Stimulated activated CD4-positive, alpha-beta T cell treated with anti-CD3 and anti-CD28 coated beads, Interleukin-1b, Interleukin-23, amount 100 ng/mL, for 1 hour (primary cell): ENCODE data around the gene NIT2.
"Not testable (repeated sequence)": the region's sequence is repeated elsewhere in the genome, so short reads cannot be mapped to it uniquely, and the experiment has no call there.

Source experiments
- DNase-seq, 2 donors: peaks; one replicate each; pipeline ENCODE4 v3.0.0-alpha.2; 2020; ENCODE audit warnings: low read depth in 2 of 2

Gene NIT2

GRCh38 chr3:100338911-100339310 lies 4.4 kb downstream of the NIT2 start:
- DNase-seq = no peak

DNA sequence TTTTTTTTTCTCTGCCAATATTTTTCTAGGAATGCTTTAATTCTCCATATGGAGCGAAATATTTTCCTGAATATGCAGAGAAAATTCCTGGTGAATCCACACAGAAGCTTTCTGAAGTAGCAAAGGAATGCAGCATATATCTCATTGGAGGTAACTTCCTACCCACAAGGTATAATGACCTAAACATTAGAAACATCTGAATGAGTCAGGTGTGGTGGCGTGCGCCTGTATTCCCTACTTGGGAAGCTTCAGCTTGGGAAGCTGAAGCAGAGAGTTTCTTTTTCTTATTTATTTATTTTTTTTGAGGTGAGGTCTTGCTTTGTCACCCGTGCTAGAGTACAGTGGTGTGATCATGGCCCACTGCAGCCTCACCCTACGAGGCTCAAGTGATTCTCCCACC lies 5.2 kb downstream of the NIT2 start:
- DNase-seq = no peak

DNA sequence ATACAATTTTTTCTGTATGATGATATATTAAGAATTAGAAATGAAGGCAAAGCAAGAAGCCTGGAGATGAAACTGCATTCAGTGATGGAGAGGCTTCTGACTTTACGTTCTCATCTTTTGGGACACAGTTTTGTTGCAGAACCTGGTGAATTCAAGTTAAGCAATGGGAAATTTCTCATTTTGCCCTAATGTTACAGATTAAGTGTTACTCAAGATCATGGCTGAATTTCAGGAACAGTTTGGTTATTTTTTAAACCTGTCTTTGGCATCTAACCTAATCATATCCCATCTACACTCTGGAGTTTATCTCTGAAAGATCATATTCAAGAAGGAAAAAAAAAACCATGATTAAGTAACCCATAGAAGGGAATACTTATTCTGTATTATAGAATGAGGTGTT lies 6.0 kb downstream of the NIT2 start:
- no peak for DNase-seq

GRCh38 chr3:100348727-100349126 lies 14.2 kb downstream of the NIT2 start:
- DNase-seq = no peak

- not testable (repeated sequence) for DNase-seq
These were observed 17.2 kb downstream of the NIT2 start for GRCh38 chr3:100351770-100352169.

GRCh38 chr3:100352296-100353231 lies 18.0 kb downstream of the NIT2 start:
- no peak for DNase-seq

- DNase-seq = no peak
These were observed 20.3 kb downstream of the NIT2 start for GRCh38 chr3:100354850-100355249.

GRCh38 chr3:100358413-100358812 lies 23.9 kb downstream of the NIT2 start:
- no peak for DNase-seq

GRCh38 chr3:100359035-100359434 lies 24.5 kb downstream of the NIT2 start:
- no peak for DNase-seq

DNA sequence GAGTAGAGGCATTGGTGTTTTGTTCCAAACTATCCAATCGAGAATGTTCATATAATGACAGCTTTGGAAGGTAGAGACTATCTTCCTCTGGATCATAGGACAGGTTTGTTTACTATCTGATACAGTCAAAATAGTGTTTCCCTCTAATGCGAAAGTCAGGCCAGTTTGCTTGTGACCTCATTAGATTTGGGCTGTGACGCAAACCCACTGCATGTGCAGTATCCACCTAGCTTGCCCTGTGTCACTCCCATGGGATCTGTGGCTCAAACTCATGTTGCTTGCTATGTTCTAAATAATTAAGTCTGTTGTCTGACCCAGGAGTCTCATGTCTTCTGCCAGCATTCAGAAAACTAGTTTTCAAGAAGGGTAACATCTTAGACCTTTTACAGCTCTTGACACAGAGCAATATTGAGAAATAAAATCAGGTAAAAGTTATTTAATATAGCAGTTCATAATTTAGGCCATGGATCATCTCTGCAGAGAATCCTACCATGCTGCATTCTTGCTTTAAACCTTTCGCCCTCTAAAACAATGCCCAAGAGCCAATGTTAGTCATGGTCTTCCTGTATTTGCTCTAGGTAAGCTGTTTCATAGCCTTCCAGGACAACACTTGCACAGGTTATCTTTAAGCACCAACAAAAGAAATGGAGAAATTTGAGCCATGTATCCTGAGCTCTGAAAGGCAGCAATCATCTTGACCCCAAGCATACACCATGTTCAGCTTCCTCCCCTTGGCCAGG lies 26.4 kb downstream of the NIT2 start:
- DNase-seq = no peak

DNA sequence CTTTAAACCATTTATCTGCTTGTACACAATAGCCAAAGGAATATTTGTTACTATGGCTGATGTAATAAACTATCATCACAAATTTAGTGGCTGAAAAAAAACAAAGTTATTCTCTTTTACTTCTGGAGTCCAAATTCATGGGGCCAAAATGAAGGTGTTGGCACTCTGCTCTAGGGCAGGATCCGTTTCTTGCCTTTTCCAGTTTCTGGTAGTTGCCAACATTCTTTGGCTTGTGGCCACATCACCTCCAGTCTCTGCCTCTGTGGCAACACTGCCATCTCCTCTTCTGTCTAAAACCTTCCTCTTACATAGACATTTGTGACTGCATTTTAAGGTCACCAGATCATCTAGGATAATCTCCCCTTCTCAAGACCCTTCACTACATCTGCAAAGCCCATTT lies 27.3 kb downstream of the NIT2 start:
- DNase-seq = no peak

DNA sequence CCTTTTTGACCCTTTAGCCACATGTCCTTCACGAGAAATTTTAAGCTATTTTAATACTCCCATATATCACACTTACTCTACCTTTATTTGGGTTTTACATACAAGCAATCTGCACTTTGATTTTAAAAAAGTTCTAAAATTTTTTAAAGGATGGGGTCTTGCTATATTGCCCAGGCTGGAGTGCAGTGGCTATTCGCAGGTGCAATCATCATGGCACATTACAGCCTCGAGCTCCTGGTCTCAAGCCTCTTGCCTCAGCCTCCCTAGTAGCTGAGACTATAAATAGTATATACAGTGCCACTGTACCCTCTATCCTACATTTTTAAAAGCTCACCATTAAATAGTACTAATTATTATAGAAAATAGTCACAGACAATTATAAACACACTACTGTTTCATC lies 29.9 kb downstream of the NIT2 start:
- no peak for DNase-seq

GRCh38 chr3:100366424-100366823 lies 31.9 kb downstream of the NIT2 start:
- no peak for DNase-seq

- no peak for DNase-seq
These were observed 33.9 kb downstream of the NIT2 start for GRCh38 chr3:100368441-100368840.

DNA sequence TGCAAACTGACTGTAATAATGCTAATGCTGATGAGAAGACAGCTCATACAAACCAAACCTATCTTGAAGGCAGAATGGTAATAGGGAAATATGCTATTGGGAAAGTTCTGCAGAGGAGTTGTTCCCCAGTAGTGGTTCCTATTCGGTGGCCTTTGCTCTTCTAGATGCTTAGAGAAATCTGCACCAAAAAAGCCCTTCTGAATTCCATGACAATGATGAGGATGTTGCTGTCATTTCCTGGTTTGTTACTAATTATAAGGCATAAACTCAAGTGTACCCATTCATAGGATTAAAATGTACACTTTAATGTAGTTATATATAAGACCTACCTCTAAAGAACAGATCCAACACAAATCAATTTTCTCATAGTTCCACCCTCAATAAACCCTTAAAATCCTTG lies 36.2 kb downstream of the NIT2 start:
- DNase-seq = no peak

GRCh38 chr3:100374521-100374920 lies 40.0 kb downstream of the NIT2 start:
- no peak for DNase-seq

DNA sequence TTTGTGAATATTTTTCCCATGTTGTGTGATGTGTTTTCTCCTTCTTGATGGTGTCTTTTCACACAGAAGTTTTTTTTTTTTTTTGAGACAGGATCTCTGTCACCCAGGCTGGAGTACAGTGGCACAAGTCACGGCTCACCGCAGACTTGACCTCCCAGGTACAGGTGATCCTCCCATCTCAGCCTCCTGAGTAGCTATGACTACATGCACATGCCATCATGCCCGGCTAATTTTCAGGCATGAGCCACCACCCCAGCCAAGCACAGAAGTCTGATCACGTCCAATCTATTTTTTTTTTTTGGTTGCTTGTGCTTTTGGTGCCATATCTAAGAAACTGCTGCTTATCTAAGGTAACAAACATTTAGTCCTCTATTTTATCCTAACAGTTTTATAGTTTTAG lies 41.7 kb downstream of the NIT2 start:
- DNase-seq = no peak

DNA sequence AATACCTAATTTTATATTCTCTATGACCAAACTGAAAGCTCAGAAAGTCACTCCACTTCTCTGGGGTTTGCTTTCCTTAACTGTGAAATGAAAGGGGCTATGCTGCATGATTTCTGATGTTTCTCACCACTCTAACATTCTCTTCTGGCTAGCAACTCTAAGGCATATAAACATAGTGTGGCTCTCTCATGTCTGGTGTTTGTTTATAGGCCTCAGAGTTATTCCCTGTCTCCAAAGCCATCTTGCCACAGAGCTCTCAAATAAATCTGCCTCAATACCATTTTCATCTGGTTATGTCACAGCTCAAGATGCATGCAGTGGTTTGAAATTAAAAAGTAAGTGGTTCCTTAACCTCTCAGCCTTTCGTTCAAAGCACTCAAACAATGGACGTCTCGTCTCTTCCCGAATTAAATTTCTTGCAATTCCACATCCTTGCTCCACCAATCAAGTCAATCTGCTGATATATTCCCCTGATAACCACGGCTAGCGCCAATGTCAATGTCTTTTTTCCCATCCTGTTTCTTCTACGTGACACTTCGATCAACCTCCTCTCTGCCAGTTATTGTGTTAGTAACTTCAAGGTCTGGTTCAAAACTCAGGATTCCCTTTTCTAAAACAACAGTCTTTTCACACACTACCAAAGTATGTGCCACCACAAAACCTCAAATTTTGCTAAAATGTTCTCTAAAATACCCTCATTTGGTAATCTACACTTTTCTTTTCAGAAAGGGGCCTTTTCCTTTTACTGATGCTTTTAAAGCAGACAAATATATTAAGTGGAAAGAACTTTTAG lies 50.4 kb downstream of the NIT2 start:
- DNase-seq = no peak

- no peak for DNase-seq
These were observed 52.0 kb downstream of the NIT2 start for GRCh38 chr3:100386437-100387074.

DNA sequence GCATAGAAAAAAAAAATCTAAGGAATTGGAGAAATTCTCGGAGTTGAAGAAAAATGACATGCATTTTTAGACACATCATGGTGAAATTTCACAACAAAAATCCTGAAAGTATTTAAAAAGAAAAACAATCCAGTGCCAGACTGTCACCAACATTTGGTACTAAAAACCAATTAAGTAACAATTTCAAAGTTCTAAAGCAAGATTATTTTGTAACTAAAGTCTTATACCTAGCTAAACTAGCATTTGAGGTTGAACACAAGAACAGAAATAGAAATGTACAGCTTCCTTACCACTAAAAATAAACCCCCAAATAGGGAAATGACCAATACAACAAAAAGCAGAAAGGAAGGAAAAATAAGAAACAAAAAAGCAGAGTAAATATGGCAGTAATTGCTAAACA lies 54.5 kb downstream of the NIT2 start:
- no peak for DNase-seq

GRCh38 chr3:100395679-100396431 lies 61.3 kb downstream of the NIT2 start:
- DNase-seq = no peak
